ENCODE measurements around the gene TMEM95.
"Not testable (repeated sequence)": the region's sequence is repeated elsewhere in the genome, so short reads cannot be mapped to it uniquely, and the experiment has no call there.

Gene TMEM95

GRCh38 chr17:7347630-7348477 is 7.1 kb upstream of the TMEM95 start:
- DNase-seq = no peak

DNA sequence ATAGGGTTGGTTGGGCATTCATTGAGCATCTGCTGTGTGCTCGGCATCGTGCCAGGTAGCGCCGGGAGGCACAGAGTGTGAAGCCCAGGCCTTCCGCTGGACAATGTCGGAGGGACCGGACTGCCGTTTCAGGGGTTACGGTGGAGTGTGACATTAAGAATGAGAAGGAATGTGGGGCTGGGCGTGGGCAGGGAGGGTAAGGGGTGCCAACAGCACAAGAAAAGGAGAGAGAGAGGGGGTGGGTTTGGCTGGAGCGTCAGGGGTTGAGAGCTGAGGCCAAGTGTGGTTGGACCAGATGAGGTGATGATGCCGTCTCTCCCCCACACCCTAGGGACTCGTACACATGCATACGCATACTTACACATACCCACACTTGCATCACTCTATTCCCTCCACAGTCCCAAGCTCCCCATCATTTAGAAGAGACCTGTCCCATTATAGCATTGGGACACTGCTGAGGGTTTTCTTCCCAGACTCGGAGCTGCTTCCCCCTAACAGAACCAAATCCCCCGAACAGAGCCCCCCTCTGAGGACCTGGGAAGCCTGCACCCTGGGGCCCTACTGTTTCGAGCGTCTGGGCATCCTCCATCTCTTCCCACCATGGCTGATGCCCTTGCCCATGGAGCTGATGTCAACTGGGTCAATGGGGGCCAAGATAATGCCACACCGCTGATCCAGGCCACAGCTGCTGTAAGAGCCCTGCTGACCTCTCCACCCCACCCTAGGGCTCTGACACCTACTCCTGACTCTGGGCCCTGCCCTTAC is 6.3 kb upstream of the TMEM95 start:
- DNase-seq = no peak

GRCh38 chr17:7351665-7352502 is 3.1 kb upstream of the TMEM95 start, which contains the start of gene KCTD11:
Gene KCTD11, plus strand, starts transcription at chr17:7352162.
- DNase-seq = peak; percentile 75

GRCh38 chr17:7352503-7352889 is 2.5 kb upstream of the TMEM95 start:
- DNase-seq = no peak

GRCh38 chr17:7352910-7353635 is 1.9 kb upstream of the TMEM95 start:
- no peak for DNase-seq

GRCh38 chr17:7354262-7354843 is 603 bp upstream of the TMEM95 start:
- DNase-seq = no peak

DNA sequence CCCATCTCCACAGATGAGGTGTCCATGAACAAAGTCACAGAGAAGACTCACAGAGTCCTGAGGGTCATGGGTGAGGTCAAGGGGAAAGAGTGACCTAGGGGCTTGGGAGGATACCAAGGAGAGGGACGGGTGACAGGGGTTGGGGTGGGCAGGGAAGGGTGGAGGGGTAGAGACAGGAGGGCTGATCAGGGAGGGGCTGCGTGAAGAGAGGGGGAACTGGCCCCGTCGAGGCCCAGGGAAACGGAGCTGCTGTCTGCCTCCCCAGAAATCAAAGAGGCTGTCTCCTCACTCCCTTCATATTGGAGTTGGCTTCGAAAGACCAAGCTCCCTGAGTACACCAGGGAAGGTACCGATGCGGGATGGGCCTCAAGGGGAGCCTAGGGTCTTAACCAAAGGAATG is 617 bp downstream of the TMEM95 start:
- no peak for DNase-seq

GRCh38 chr17:7356072-7356549 is 1.2 kb downstream of the TMEM95 start:
- DNase-seq = peak; percentile 75

GRCh38 chr17:7356756-7357155 is 1.8 kb downstream of the TMEM95 start:
- no peak for DNase-seq

GRCh38 chr17:7357381-7357780 is 2.4 kb downstream of the TMEM95 start:
- no peak for DNase-seq

DNA sequence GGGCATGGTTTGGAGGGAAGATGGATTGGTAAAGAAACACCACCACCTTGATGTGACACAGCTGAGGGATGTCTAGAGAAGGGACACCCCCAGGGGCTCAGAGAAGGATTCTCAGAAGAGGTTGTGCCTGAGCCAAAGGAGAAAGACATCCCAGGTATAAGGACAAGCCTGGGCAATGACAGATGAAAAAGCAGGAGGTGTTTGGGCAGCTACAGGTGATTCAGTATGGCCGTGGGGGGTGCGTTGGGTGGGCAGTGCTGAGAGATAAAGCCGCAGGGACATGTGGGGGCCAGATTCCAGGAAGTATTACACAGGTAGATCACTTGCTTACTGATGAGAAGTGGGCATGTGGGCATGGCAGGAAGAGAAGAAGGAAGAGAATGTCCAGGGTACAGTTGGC is 7.0 kb downstream of the TMEM95 start:
- no peak for DNase-seq

- no peak for DNase-seq
Observed at GRCh38 chr17:7363311-7363710, 8.4 kb downstream of the TMEM95 start.

- not testable (repeated sequence) for DNase-seq
Observed at GRCh38 chr17:7365963-7366362, 11.0 kb downstream of the TMEM95 start.

DNA sequence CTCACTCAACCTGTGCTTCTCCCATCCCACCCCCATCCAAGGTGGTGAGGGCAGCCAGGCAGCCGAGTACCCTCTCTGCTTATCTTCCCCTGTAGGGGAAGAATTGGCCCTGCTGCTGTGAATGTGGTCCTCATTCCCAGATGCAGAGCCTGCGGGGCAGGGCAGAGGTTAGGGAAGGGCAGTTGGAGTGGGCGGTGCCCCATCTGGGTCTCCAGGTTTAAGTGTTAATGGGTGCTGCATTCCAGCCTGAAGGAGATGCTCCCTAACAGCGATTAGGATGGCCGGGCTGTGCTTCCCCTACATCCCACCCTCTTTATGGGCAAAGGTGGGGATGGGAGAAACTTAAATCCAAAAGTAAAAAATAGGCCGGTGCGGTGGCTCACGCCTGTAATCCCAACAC is 12.1 kb downstream of the TMEM95 start:
- no peak for DNase-seq

DNA sequence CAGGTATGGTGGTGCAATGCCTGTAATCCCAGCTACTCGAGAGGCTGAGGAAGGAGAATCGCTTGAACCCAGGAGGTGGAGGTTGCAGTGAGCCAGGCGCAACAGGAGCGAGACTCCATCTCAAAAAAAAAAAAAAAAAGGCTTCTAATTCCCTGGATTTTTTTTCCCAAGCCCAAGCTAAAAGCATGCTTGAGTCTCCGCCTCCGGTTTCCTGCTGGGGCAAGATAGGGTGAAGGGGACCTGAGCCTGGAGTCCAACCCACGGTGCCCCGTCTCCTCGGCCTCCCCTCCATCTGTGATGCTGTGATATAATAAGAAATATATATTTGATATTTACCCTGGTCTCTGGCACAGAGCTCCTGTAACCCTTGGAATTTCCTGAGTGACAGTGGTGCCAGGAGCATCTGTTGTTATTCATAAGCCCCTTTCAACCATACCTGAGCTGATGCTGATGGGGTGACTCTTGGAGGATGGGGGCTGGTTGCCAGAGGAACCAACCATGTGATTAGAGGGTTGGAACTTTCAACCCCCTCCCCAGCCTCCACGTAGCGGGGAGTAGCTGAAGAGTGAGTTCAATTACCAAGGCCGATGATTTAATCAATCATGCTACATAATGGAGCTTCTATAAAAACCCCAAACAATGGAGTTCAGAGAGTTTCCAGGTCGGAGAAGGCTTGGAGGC is 13.1 kb downstream of the TMEM95 start:
- no peak for DNase-seq

DNA sequence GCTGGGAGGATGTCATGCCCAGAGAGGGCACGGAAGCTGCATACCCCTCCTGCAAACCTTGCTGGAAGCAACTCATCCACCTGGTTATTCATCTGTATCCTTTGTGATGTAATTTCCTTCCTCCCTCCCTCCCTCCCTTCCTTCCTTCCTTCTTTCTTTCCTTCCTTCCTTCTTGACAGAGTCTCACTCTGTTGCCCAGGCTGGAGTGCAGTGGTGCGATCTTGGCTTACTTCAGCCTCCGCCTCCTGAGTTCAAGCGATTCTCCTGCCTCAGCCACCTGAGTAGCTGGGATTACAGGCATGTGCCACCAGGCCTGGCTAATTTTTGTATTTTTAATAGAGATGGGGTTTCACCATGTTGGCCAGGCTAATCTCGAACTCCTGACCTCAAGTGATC is 13.6 kb downstream of the TMEM95 start:
- DNase-seq = not testable (repeated sequence)

- DNase-seq = no peak
Observed at GRCh38 chr17:7369825-7370224, 14.9 kb downstream of the TMEM95 start.

DNA sequence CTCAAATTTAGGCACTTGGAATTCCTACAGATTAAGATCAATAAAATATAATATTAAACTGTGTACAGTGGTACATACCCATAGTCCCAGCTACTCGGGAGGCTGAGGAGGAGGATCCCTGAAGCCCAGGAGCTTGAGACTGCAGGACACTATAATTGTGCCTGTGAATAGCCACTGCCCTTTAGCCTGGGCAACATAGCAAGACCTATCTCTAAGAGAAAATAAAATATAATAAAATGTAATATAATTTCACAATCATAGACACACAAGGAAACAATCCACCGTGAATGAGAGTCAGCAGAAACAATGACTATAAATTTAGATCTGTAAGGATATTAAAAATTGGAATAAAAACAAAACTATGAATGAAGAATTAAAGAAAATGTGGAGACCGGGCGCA is 15.9 kb downstream of the TMEM95 start:
- no peak for DNase-seq

GRCh38 chr17:7374353-7374752 is 19.4 kb downstream of the TMEM95 start:
- no peak for DNase-seq

GRCh38 chr17:7379134-7379533 is 24.2 kb downstream of the TMEM95 start:
- DNase-seq = no peak

- DNase-seq = no peak
Observed at GRCh38 chr17:7380321-7380720, 25.4 kb downstream of the TMEM95 start.

Measured in central memory CD4-positive, alpha-beta T cell (primary cell).